ENCODE data around the gene IRF2. TPM values are rescaled to one million over a fixed set of nuclear protein-coding genes. Genes with fewer than 3 reads are reported as not detected.
A peak's percentile ranks its signal among the peaks of the same experiment; 100 is the strongest.

The IRF2 gene
- polyA plus RNA-seq, 10 donors = 15.4 to 19.8 (median 18.5) TPM

GRCh38 chr4:184451726-184452125 lies 22.6 kb downstream of the IRF2 start:
- no peak for DNase-seq

DNA sequence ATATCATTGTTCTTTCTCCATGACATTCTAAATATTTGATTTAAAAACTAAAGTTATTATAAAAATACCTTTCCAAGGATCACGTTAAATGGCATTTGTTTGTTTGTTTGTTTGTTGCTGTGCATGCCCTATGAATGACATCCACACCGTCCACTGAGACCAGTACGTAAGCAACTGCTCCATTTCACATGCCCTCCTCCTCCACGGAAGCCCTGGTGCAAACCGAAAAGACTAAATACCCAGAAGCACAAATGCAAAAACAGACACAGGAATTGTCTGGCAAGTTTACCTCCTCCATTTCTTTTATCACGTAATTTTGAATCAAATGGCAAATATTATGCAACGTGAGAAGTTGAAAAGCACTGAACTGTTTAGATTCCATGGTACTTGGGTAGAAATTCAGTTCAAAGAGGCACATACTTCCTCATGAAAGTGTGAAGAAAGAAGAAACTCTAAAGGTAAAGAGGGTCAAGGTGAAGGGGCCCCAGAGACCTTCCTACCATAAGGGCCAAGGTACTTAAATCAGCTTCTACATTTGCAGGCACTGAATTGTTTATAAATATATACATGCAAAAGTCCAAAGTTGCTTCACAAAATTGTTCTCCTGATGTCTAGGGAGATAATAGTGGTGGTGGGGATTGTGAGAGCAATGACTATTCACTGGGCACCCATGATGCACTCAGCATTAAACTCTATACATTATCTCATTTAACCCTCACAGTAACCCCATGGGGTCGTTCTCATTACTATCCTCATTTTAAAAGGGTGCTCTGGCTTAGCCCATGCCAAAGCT lies 23.4 kb downstream of the IRF2 start:
- DNase-seq = no peak

GRCh38 chr4:184450045-184450444 lies 24.3 kb downstream of the IRF2 start:
- peak; percentile 61 to 74 (median 72) for DNase-seq

- peak; percentile 71 to 93 (median 83) for DNase-seq
Observed at GRCh38 chr4:184448821-184449220, 25.5 kb downstream of the IRF2 start.

GRCh38 chr4:184448141-184448540 lies 26.2 kb downstream of the IRF2 start:
- no peak for DNase-seq

DNA sequence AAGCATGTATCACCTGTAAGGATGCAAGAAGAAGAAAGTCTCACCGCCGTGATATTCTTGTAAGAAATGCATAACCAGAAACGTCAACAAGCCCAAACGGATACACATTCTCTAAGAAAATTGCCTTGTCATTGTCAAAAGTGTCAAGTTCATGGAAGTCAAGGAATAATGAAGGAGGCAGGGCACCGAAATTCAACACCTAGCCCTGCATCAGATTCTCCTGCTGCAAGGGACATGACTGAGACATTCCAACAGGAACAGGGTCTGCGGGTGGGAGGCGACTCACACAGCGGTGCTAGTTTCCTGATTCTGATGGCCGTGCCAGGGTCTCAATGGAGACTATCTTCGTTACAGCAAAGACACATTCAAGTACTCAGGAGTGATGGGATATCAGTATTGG lies 26.7 kb downstream of the IRF2 start:
- DNase-seq = peak in 1 of 3 donors; percentile 21

GRCh38 chr4:184446132-184446658 lies 28.2 kb downstream of the IRF2 start:
- DNase-seq = no peak

GRCh38 chr4:184444953-184445309 lies 29.4 kb downstream of the IRF2 start:
- no peak for DNase-seq

DNA sequence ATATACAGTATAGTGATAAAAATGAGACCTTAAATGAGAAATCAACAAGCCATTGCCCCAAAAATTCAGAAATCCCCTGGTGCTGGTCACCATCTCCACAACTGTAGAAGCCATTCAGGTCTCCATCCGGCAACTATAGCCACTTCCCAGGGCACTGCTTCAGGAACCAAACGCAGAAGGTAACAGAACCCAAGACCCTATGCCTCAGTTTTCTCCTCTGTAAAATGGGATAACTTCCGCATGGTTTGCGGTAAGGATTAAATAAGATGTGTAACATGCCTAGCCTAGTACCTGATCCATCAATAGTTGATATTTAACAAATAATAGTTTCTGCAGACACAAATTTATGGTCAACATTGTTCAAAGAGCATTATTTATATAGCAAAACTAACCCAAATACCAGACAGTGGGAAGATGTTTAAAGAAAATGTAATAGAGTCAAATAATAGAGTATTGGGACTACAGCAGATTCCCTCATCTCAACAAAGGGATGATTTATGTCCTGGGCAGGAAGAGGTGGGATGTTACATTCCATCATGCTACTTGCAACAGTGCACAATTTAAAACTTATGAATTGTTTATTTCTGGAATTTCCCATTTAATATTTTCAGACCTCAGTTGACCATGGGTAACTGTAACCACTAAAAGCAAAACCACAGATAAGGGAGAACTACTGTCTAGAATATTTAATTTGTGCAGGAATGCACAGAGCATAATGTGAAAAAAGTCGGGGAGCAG lies 30.0 kb downstream of the IRF2 start:
- no peak for DNase-seq

- no peak for DNase-seq
Observed at GRCh38 chr4:184443318-184443717, 31.0 kb downstream of the IRF2 start.

GRCh38 chr4:184442314-184442635 lies 32.1 kb downstream of the IRF2 start:
- no peak for DNase-seq

DNA sequence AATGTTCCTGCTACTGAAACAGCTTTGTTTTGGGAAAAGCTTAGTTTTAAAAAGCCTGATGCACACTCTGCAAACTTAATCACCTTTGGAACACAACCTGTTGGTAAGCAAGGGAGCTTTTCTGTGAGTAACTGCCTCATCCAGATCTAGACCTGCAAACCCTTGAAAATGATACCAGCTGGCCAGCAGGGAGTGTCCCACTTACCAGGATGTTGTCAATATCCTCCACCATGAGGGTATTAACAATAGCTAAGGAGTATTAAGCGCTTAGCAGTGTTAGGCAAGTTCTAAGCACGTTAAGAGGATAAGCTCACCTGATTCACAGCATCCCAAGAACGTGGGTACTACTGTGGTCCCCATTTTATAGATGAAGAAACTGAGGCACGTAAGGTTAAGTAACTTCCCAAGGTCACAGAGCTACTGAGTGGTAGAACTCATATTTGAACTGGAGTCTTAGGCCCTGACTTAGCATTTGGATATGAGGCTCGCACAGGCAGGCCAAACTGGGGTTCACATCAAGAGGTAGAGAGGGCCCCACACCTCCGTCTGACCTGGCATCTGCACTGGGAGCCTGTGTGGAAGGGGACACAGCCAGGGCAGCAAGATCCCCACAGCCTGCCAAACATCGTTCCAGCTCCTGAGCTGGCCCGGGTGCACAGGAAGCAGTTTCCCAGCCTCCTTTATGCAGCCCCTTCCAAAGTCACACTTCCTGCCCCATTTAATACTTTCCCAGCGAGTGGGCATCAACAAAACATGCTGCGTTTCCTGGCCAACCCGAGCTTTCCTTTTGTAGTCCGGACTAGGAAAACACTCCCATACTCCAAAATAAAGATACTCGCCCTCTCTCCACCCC lies 32.7 kb downstream of the IRF2 start:
- peak in 1 of 3 donors; percentile 41 for DNase-seq

DNA sequence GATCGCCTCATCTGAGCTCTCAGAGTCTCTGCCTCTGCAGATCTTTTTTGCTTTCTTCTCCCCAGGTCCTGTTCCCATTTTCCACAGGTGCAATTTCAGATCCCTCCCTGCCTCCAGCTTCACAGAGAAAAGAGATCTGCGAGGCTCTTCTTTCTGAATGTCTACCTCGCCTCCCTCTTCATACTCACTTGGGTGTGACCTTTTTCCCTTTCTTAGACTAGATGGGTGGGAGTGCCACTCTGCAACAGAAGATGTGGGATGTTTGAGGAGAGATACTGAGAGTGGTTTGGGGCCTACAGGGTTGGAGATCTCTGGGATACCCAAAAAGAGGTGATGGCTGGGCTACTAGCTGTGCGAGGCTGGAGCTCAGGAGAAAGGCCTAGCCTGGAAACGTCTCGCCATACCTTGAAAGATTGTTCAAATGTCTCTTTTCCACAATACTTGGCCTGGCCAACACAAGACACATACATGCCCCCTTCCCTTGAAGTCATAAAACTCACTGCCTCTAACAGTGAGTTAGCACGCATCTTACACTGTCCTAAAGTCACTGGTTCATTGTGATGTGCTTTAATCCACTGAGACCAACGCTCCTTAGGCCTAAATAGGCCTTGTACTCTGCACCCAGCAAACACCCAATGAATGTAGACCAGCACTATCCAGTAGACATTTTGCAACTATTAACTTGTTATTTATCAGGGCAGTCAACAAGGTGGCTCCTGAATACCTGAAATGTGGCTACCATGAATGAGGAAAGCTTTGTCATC lies 33.6 kb downstream of the IRF2 start:
- no peak for DNase-seq

- peak in 2 of 3 donors; percentile 47 to 82 for DNase-seq
Observed at GRCh38 chr4:184439856-184440594, 34.3 kb downstream of the IRF2 start.

- no peak for DNase-seq
Observed at GRCh38 chr4:184439386-184439785, 35.0 kb downstream of the IRF2 start.

DNA sequence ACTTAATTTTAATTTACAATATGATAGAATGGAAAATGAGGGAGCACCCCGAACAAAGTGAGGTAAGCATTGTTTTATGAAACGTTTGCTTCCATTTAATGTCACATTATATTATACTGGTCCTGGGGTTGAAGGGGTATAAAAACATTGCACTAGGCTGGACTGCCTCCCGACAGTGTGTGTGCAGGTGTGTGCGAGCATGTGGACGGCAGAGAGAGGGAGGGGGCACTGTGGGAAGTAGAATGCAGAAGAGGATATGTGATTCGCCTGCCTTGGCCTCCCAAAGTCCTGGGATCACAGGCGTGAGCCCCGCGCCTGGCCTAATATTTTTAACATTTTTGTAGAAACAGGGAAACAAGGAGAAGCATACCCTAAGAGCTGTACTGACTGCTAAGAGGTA lies 36.0 kb downstream of the IRF2 start:
- no peak for DNase-seq

GRCh38 chr4:184437565-184438265 lies 36.6 kb downstream of the IRF2 start:
- peak in 1 of 3 donors; percentile 59 for DNase-seq

GRCh38 chr4:184434501-184435066 lies 39.8 kb downstream of the IRF2 start:
- no peak for DNase-seq

- DNase-seq = no peak
Observed at GRCh38 chr4:184434021-184434420, 40.3 kb downstream of the IRF2 start.
